GM19438 (cell line): Measurements from ENCODE around the gene HTRA3.

Experiments
- ATAC-seq: cut with Tn5 transposase; IDR thresholded peaks from one replicate; pipeline ENCODE4 v1.9.1; 2021; ENCODE audit warnings: low read depth; ENCODE audit not compliant: unreplicated experiment

The HTRA3 gene

DNA sequence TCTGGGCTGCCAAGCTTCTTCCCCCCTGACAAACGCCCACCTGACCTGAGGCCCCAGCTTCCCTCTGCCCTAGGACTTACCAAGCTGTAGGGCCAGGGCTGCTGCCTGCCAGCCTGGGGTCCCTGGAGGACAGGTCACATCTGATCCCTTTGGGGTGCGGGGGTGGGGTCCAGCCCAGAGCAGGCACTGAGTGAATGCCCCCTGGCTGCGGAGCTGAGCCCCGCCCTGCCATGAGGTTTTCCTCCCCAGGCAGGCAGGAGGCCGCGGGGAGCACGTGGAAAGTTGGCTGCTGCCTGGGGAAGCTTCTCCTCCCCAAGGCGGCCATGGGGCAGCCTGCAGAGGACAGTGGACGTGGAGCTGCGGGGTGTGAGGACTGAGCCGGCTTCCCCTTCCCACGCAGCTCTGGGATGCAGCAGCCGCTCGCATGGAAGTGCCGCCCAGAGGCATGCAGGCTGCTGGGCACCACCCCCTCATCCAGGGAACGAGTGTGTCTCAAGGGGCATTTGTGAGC is 37.0 kb downstream of the HTRA3 start:
- no peak for ATAC-seq

DNA sequence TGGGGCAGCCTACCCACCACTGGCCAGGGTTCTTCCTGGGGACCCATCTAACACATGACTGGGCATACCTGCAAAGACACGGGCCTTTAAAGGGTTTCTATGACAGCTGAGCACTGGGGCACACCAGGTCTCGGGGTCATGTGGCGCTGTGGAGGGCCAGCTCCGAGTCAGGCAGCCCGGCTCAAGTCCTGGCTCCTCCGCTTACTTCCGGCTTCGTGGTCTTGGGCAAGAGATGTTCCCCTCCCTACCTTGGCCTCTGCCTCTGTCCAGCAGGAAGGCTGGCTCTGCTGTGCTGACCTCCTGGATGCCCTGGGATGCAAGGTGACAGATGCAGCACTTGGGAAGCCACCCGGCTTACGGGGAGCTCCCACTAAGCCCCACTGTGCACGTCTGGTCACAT is 37.6 kb downstream of the HTRA3 start:
- ATAC-seq, result no peak

DNA sequence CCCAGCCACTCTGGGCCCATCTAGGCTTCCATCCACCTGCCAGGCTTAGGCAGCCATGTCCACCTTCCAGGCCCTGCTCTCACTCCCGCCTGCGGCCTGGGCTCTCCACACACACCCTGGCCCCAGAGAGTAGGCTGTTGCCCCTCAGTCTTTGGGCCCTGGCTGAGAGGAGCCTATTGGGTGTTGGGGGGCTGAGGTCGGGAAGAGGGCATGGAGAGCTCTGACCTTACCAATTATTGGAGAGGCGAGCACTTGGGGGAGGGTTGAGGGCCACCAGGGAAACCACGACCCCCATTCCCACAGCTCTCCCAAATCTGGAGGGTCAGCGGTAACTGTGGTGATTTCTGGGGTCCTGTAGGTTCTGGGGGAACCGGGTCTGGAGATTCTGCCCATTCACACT is 38.2 kb downstream of the HTRA3 start:
- ATAC-seq, result no peak

DNA sequence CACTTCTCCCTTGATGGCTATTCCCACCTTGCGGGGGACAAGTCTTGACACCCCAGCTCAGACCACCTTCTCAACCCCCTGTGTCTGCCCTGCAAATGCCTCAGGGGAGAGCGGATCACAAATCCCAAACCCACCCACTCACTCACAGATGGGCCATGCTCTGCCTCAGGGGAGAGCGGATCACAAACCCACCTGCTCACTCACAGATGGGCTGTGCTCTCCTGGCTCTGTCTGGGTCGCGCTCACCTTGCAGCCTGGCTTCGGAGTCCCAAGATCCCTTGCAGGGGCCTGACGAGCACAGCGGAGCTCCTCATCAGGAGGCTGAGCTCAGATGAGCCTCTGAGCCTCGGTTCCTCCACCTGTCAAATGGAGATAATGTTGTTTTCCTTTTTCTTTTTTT is 38.6 kb downstream of the HTRA3 start:
- ATAC-seq, result no peak

DNA sequence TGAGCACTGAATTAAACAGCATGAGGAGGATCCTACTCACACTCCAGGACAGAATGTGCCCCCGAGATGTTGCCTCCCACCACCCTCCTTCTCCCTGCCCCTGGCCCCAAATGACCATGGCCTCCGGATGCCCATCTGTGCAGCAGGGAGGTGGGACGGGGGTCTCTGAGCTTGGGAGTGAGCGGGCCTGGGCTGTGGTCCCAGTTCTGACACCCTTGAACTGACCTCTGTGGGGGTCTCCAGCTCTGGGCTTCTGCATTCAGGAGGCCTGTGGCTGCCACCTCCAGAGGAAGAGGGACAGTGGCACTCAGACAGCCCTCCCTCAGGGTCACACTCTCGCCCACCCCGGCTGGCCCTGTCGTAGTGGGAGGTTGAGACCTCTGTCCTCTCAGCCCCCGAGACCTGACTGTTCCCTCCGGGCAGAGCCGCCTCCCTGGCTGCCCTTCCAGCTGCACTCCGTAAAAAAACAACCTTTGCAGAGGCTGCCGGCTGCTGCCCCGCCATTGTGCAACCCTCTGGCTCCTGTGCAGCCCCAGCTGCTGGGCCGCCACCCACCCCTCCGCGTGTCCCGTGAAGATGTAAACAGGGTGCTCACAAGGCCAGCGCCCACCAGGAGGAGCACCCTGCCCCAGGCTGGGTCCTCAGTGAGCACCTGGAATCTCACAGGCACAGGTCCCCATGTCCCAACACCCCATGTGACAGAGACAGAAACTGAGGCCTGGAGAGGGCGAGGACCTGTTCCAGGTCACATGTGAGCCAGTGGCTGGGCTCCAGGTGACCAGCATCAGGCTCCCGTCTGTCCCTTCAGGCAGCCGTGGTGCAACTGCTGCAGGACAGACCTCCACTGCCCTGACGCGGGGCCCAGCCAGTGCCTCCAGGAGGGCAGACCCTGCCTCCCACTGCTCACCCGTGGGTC is 39.6 kb downstream of the HTRA3 start:
- no peak for ATAC-seq

GRCh38 chr4:8310306-8310705 is 40.8 kb downstream of the HTRA3 start:
- ATAC-seq, result no peak

DNA sequence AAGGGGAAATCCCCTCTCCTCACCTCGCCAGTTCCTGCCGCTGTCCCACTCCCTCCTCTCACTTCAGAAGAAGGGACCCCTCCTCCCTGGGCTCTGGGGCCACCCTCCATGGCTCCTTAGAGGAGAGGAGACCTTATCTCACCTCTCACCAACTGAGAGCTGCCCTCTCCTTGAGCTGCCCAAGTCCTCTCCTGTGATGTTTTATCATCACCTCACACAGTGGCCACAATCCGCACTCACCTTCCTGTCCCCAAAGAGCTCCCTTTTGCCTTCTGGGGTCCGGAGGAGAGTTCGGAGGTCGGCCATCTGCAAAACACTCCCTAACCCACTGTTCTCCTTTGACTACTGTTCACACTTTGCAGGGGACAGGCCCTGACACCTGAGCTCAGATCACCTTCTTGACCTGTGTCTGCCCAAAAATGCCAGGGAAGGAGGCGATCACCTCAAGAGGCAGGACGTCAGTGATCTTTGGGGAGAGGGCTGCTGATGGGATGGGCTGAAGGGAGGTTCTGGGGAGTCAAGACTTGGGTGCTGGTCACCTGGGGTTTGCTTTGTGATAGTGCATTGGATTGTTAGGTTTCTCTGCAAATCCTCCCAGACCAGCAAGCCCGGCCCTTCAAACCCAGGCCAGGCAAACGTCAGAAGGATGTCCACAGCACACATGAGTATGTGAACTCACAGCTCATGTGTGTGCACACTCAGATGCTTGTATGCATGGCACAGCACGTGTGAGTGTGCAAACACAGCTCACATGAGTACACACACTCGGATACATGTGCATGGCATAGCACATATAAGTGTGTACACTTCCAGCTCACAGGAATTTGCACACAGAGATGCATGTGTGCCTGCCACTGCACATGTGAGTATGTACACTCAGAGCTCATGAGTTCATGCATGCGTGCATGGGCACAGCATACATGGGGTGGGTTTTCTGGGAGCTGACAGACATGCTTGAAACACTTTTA is 41.8 kb downstream of the HTRA3 start:
- ATAC-seq, result no peak

- ATAC-seq, result no peak
Measured at GRCh38 chr4:8312069-8312445, 42.5 kb downstream of the HTRA3 start.

DNA sequence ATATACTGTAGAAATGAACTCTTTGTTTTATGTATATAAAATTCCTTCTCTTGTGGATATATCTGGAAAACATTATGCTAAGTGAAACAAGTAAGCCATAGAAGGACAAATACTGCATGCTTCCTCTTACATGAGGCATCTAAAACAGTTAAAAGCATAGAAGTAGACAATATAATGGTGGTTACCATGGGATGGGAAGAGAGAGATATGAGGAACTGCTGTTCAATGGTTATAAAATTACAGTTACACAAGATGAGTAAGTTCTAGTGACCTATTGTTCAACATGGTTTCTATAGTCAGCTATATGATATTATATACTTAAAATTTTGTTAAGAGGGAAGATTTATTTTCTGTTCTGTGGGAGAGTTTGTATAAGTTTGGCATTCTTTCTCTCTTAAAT is 43.4 kb downstream of the HTRA3 start:
- no peak for ATAC-seq

- no peak for ATAC-seq
Measured at GRCh38 chr4:8314691-8315255, 45.2 kb downstream of the HTRA3 start.

DNA sequence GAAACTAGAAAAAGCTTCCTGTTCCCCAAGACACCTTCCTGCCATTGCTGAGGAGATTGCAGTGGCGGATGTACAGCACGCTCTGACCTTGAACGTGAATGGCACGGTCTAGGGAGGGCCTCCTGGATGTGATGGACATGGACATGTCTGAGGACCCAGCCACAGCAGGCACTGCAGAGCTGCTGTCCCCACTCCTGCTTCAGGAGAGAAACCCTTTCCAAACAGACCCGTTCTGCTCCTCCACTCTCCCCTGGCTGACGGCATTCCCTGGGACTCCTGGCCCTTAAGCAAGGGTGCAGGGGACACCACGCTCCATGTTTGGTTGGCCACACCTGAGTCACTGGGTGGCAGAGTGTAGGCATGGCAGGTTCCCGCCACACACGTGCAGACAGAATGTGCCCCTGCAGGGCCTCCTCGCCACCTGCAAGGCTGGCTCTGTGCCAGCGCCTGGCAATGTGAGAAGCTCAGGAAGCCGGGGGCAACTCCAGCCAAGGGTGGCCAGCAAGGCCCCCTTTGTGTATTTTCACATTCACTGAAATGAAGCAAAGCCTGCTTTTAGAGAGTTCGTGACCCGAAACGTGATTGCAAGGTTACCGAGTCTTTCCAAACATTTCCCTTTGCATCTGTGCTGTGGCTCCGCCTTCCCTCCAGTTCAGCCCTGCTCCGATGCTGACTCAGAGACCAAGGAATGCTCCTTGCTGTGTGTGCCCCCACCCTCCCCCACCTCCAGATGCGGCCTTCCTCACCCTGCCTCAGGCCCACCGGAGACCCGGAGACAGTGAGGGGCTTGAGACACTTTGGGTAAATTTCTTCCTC is 46.1 kb downstream of the HTRA3 start:
- no peak for ATAC-seq

- no peak for ATAC-seq
Measured at GRCh38 chr4:8316251-8316771, 46.8 kb downstream of the HTRA3 start.

- no peak for ATAC-seq
Measured at GRCh38 chr4:8316911-8317351, 47.4 kb downstream of the HTRA3 start.

- ATAC-seq, result no peak
Measured at GRCh38 chr4:8317474-8317873, 47.9 kb downstream of the HTRA3 start.

GRCh38 chr4:8318509-8318908 is 49.0 kb downstream of the HTRA3 start:
- ATAC-seq, result no peak

DNA sequence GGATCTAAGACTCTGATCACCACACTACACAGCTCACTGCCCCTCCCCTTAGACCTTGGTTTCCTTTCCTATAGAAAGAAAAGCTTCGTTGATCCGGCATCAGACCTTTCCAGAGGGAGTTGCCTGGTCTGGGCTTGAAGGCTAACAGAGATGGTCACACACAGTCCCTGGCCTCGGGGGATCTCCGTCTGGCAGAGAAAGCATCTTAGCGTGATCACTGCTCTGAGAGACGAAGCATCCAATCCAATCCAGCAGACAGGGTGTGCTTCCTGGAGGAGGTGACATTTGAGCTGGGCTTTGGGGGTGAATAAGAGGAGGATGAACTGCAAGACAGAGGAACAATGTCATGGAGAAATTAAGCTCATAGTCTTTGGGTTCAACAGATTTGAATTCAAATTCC is 49.5 kb downstream of the HTRA3 start:
- no peak for ATAC-seq

- ATAC-seq, result no peak
Measured at GRCh38 chr4:8319731-8320385, 50.3 kb downstream of the HTRA3 start.

GRCh38 chr4:8320386-8320750 is 50.8 kb downstream of the HTRA3 start:
- no peak for ATAC-seq

DNA sequence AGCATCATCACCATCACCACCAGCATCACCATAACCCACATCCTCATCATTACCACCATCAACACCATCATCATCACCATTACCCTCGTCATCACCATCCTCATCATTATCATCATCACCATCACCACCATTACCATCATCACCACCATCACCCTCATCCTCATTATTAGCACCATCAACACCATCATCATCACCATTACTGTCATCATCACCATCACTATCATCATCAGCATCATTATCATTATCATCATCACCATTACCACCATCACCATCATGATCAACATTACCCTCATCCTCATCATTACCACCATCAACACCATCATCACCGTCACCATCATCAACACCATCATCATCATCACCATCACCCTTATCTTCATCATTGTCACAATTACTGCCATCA is 51.7 kb downstream of the HTRA3 start:
- no peak for ATAC-seq
